HG02943 (cell line): Measurements from ENCODE around the gene SV2C.

Experiments used
- ATAC-seq: cut with Tn5 transposase; IDR thresholded peaks from one replicate; pipeline ENCODE4 v1.9.1; 2021; ENCODE audit warnings: mild to moderate bottlenecking, low read depth, moderate library complexity; ENCODE audit not compliant: unreplicated experiment

Gene SV2C

GRCh38 chr5:76196886-76197489 lies 113.8 kb downstream of the SV2C start:
- ATAC-seq: no peak

DNA sequence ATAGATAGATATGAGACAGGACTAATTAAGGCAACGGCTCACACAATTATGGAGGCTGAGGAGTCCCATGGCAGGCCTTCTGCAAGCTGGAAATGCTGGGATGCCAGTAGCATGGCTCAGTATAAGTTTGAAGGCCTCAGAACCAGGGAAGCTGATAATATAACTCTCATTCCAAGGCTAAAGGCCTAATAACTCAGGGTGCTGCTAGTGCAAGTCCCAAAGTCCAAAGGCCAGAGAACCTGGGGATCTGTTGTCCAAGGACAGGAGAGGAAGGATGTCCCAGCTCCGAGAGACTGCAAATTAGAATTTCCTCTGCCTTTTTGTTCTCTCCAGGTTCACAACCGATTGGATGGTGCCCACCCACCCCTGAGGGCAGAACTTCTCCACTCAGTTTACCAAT lies 114.5 kb downstream of the SV2C start:
- no peak for ATAC-seq

- ATAC-seq: no peak
These were observed 116.4 kb downstream of the SV2C start for GRCh38 chr5:76199336-76200318.

GRCh38 chr5:76202182-76202581 lies 119.0 kb downstream of the SV2C start:
- no peak for ATAC-seq

DNA sequence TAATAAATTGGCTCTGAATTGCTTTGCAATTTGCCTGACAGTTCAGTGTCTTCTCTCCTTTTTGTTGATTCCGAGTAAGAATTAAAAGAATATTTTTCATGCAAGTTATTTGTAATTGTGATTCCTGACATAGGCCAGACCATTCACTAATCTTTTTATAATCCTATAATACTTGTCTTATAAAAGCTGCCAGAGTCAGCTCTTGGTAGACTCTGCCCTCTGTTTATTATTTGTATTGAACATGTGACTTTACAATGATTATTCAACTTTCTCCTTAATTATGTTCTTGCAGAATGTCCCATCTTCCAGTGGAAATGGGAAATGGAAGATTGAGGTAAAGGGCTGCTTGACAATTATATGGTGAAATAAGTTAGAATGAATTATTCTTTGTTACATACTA lies 121.0 kb downstream of the SV2C start:
- ATAC-seq: no peak

DNA sequence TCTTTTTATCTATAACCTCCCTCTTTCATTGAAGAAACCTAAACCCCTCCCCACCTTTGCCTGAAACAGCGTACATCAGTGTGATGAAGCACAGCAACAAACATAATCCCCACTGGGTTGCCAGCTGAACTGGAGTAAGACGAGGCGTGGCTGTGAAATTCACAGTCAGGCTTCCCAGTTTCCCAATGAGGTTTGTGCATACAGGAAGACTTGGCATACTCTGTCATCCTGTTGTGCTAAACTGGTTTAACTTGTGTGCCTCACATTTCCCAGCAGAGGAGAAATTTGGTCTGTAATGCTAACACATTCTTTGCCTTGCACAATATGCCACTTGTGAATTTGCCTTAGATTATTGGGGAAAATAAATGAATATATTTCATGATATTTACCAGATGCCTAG lies 121.5 kb downstream of the SV2C start:
- ATAC-seq: no peak

GRCh38 chr5:76207120-76207519 lies 123.9 kb downstream of the SV2C start:
- no peak for ATAC-seq

- ATAC-seq: no peak
These were observed 126.1 kb downstream of the SV2C start for GRCh38 chr5:76209297-76209696.

- no peak for ATAC-seq
These were observed 127.8 kb downstream of the SV2C start for GRCh38 chr5:76210946-76211345.

GRCh38 chr5:76213858-76214257 lies 130.7 kb downstream of the SV2C start:
- no peak for ATAC-seq

- no peak for ATAC-seq
These were observed 133.6 kb downstream of the SV2C start for GRCh38 chr5:76216748-76217147.

DNA sequence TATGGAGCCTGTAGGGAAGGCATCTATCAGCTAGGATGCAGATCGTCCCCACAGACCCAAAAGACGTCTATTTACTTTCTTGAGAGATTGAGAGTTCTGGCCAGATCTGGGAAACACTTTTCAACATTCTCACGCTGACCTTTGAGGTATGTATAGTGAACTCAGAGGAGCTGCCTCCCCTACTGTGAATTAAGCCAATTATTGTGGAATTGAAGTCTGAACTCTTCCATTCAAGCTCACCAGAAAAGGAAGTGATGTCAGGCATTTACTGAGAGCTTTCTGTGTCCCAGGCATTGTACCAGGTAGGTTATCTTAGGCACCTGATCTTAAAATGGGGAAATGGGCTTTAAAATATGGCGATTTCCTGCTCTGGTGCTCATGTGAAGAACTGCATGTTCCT lies 136.5 kb downstream of the SV2C start:
- no peak for ATAC-seq

GRCh38 chr5:76221311-76221710 lies 138.1 kb downstream of the SV2C start:
- ATAC-seq: no peak

GRCh38 chr5:76222318-76222717 lies 139.1 kb downstream of the SV2C start:
- ATAC-seq: no peak

- no peak for ATAC-seq
These were observed 140.5 kb downstream of the SV2C start for GRCh38 chr5:76223696-76224095.

DNA sequence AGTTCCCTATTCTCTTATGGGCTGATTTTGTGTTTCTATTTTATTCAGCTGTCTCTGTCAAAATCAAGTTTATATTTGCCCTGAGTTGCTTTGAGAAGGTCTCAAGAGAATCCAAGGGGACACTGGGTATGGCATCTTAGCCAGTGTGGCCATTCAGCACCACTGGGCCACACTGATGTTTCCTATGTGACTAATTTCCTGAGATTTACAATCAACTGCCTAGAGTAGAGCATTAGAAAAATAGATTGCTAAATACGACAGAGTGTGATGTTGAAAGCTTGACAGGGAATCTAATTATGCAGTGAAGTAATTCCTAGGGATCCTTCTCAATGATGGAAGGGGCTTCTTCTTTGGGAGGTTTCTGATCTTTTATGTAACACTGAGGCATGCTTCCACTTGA lies 141.7 kb downstream of the SV2C start:
- ATAC-seq: no peak

DNA sequence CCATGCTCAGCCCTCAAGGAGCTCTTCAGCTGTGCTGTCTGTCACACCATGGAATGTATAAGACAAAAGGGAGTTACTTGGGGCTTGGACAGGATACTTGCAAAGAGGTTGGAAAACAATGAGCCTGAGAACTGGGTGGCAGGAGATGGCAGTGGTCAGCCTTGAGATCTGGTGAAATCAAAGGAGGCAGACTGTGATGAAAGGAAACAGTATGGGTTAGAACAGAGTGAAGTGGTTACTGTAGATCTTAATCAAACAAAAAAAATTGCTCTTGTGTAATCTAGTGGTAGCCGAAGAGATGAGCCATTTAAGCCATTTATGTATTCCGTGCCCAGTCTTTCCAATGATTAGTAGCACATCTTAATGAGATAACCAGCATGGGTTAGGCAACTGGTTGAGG lies 142.2 kb downstream of the SV2C start:
- no peak for ATAC-seq

- ATAC-seq: no peak
These were observed 146.7 kb downstream of the SV2C start for GRCh38 chr5:76229900-76230299.

DNA sequence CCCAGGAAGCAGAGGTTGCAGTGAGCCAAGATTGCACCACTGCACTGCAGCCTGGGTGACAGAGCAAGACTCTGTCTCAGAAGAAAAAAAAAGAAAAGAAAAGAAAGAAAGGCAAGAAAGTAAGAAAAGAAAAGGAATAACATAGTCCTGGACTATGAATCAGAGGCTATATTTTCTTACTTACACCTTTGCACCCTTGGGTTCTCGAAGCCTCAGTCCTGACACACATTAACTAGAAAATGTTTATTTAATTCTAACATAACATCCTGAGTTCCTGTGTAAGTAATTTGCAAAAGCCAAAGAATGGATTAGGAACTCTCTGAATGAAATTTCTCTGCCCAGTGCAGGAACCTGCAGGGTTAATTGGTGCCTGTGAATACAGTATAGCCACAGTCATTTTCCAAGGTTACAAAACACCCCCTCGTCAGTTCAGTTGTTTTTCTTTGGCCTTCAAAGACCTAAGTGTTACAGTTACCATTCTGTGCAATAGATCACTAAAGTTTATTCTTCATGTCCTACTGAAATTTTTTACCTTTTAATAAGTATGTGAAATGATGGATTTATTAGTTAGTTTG lies 147.6 kb downstream of the SV2C start:
- no peak for ATAC-seq

DNA sequence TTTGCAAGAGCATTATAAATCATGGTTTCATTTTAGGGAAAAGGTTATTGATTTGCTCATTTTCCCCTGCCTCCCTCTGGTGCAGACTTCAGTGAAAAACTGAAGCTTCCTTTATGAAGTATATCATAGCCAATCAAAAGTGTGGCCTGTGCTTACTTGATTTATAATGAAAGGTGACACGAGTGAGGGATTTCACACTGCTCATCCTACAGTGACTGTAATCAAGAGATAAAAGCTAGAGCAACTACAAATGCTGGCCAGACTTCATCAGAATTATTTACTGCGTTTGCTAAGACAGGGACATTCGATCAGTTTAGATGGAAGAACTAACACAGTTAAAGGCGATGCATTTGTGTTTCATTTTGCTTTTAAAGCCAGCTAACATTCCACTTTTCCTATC lies 151.5 kb downstream of the SV2C start:
- ATAC-seq: no peak

DNA sequence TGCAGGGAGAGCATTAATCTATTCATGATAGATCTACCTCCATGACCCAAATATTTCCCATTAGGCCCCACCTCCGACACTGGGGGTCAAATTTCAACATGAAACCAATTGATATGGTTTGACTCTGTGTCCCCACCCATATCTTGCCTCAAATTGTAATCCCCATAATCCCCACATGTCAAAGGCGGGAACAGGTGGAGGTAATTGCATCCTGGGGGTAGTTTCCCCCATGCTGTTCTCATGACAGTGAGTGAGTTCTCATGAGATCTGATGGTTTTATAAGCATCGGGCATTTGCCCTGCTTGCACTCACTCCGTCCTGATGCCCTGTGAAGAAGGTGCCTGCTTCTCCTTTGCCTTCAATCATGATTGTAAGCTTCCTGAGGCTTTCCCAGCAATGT lies 153.5 kb downstream of the SV2C start:
- ATAC-seq: no peak

- ATAC-seq: no peak
These were observed 157.2 kb downstream of the SV2C start for GRCh38 chr5:76240336-76240735.
